HL-60 (cell line): ENCODE data around the gene ARHGEF11.

ENCODE experiments used
- CTCF ChIP-seq: IDR thresholded peaks from one replicate; pipeline ENCODE4 v1.5.1; 2011; ENCODE audit warnings: low read length, control low read depth, inconsistent platforms; ENCODE audit not compliant: insufficient read depth
- POLR2AphosphoS5 ChIP-seq: IDR thresholded peaks from 2 replicates; pipeline ENCODE4 v1.6.1; 2012; ENCODE audit warnings: low read depth

GRCh38 chr1:156935505-156936128, 109.9 kb downstream of the ARHGEF11 start:
- TF ChIP-seq CTCF (no peak), POLR2AphosphoS5 (no peak)
